ENCODE results near the gene CCDC167.

Gene CCDC167

GRCh38 chr6:37499433-37500293, at the start of gene CCDC167:
Gene CCDC167, minus strand, starts transcription at chr6:37499893. Its CDS starts 30 bp downstream, at chr6:37499863.
- peak; percentile 99 for DNase-seq

GRCh38 chr6:37549154-37549553, 49.5 kb upstream of the CCDC167 start:
- DNase-seq, result no peak

GRCh38 chr6:37548067-37548674, 48.5 kb upstream of the CCDC167 start:
- DNase-seq, result no peak

GRCh38 chr6:37547564-37548061, 47.9 kb upstream of the CCDC167 start:
- no peak for DNase-seq

GRCh38 chr6:37546141-37546871, 46.6 kb upstream of the CCDC167 start:
- no peak for DNase-seq

- no peak for DNase-seq
Observed at GRCh38 chr6:37544530-37544929, 44.8 kb upstream of the CCDC167 start.

- no peak for DNase-seq
Observed at GRCh38 chr6:37543361-37543760, 43.7 kb upstream of the CCDC167 start.

- DNase-seq, result no peak
Observed at GRCh38 chr6:37541346-37541745, 41.7 kb upstream of the CCDC167 start.

- DNase-seq, result no peak
Observed at GRCh38 chr6:37540390-37540789, 40.7 kb upstream of the CCDC167 start.

GRCh38 chr6:37540029-37540352, 40.3 kb upstream of the CCDC167 start:
- no peak for DNase-seq

GRCh38 chr6:37539171-37540028, 39.7 kb upstream of the CCDC167 start:
- no peak for DNase-seq

GRCh38 chr6:37538107-37538506, 38.4 kb upstream of the CCDC167 start:
- DNase-seq, result peak; percentile 30

GRCh38 chr6:37537548-37537947, 37.9 kb upstream of the CCDC167 start:
- no peak for DNase-seq

- DNase-seq, result peak; percentile 14
Observed at GRCh38 chr6:37536491-37537190, 36.9 kb upstream of the CCDC167 start.

GRCh38 chr6:37535759-37536490, 36.2 kb upstream of the CCDC167 start:
- peak; percentile 52 for DNase-seq

- peak; percentile 35 for DNase-seq
Observed at GRCh38 chr6:37535428-37535758, 35.7 kb upstream of the CCDC167 start.

GRCh38 chr6:37534893-37535292, 35.2 kb upstream of the CCDC167 start:
- no peak for DNase-seq

GRCh38 chr6:37532122-37532521, 32.4 kb upstream of the CCDC167 start:
- DNase-seq, result no peak

GRCh38 chr6:37531437-37532036, 31.8 kb upstream of the CCDC167 start:
- DNase-seq, result no peak

GRCh38 chr6:37531026-37531425, 31.3 kb upstream of the CCDC167 start:
- no peak for DNase-seq

GRCh38 chr6:37530297-37530696, 30.6 kb upstream of the CCDC167 start:
- no peak for DNase-seq

Measured in NCI-H510A treated with DMSO at 0.1 percent for 48 hours (cell line).